Parathyroid adenoma (tissue), 2 donors: ENCODE results near the gene DIRAS1.

Experiments used
- H2AFZ ChIP-seq: fragments of 300-600 bp; sonication (generic); one replicate; pipeline ENCODE4 v1.7.0; 2017; ENCODE audit warnings: antibody characterized with exemption, mild to moderate bottlenecking
- H3K27ac ChIP-seq: fragments of 300-600 bp; sonication (generic); one replicate; pipeline ENCODE4 v1.7.0; 2017
- H3K27me3 ChIP-seq: fragments of 300-600 bp; sonication (generic); one replicate; pipeline ENCODE4 v1.7.0; 2017; ENCODE audit warnings: low read length; ENCODE audit not compliant: control insufficient read depth, insufficient read depth
- H3K36me3 ChIP-seq: fragments of 300-600 bp; sonication (generic); one replicate; pipeline ENCODE4 v1.7.0; 2017; ENCODE audit warnings: low read length; ENCODE audit not compliant: control insufficient read depth, insufficient read depth
- H3K4me1 ChIP-seq: fragments of 300-600 bp; sonication (generic); one replicate; pipeline ENCODE4 v1.7.0; 2017; ENCODE audit warnings: control low read depth
- H3K4me2 ChIP-seq: fragments of 300-600 bp; sonication (generic); one replicate; pipeline ENCODE4 v1.7.0; 2017; ENCODE audit warnings: low read length
- H3K4me3 ChIP-seq: fragments of 300-600 bp; sonication (generic); one replicate; pipeline ENCODE4 v1.7.0; 2017; ENCODE audit warnings: low read depth, low read length
- H3K79me2 ChIP-seq: fragments of 300-600 bp; sonication (generic); one replicate; pipeline ENCODE4 v1.7.0; 2017; ENCODE audit warnings: control low read depth
- H3K9ac ChIP-seq: fragments of 300-600 bp; sonication (generic); one replicate; pipeline ENCODE4 v1.7.0; 2017; ENCODE audit warnings: mild to moderate bottlenecking
- H3K9me3 ChIP-seq: fragments of 300-600 bp; sonication (generic); one replicate; pipeline ENCODE4 v1.7.0; 2017; ENCODE audit warnings: low read length; ENCODE audit not compliant: control insufficient read depth
- CTCF ChIP-seq: fragments of 300-600 bp; sonication (generic); IDR thresholded peaks from one replicate; pipeline ENCODE4 v1.7.0; 2017; ENCODE audit warnings: antibody characterized with exemption, mild to moderate bottlenecking
- donor health status: primary hyperparathyroidism.

Gene DIRAS1

GRCh38 chr19:2767688-2768087, 46.5 kb upstream of the DIRAS1 start:
- no peaks in the 10 kb centered on the region for H3K4me1 ChIP-seq
- H3K9ac ChIP-seq, result no peak overlapping the region
- no peak for TF ChIP-seq CTCF
- no peak overlapping the region for H3K4me2 ChIP-seq
- peaks cover 2% of the 10 kb centered on the region for H3K36me3 ChIP-seq
- no peak overlapping the region for H2AFZ ChIP-seq
- H3K9me3 ChIP-seq, result no peaks in the 10 kb centered on the region
- no peak overlapping the region for H3K4me3 ChIP-seq
- peaks cover 53% of the 10 kb centered on the region for H3K79me2 ChIP-seq
- H3K27me3 ChIP-seq, result no peaks in the 10 kb centered on the region
- no peak overlapping the region for H3K27ac ChIP-seq

GRCh38 chr19:2766594-2767372, 45.6 kb upstream of the DIRAS1 start:
- Histone ChIP-seq H2AFZ (no peak overlapping the region), H3K27ac (no peak overlapping the region), H3K36me3 (peaks cover 2% of the 10 kb centered on the region), H3K79me2 (peaks cover 45% of the 10 kb centered on the region), H3K9ac (no peak overlapping the region), H3K4me3 (no peak overlapping the region), H3K27me3 (no peaks in the 10 kb centered on the region), H3K9me3 (no peaks in the 10 kb centered on the region), H3K4me2 (no peak overlapping the region), H3K4me1 (no peaks in the 10 kb centered on the region)
- no peak for TF ChIP-seq CTCF

GRCh38 chr19:2765376-2765775, 44.2 kb upstream of the DIRAS1 start:
- Histone ChIP-seq H3K9me3 (no peaks in the 10 kb centered on the region), H3K4me3 (no peak overlapping the region), H3K27ac (no peak overlapping the region), H3K4me2 (no peak overlapping the region), H2AFZ (no peak overlapping the region), H3K36me3 (peaks cover 2% of the 10 kb centered on the region), H3K79me2 (peaks cover 31% of the 10 kb centered on the region), H3K9ac (no peak overlapping the region), H3K27me3 (no peaks in the 10 kb centered on the region), H3K4me1 (no peaks in the 10 kb centered on the region)
- no peak for TF ChIP-seq CTCF

- Histone ChIP-seq H3K4me3 (no peak overlapping the region), H2AFZ (no peak overlapping the region), H3K79me2 (peaks cover 27% of the 10 kb centered on the region), H3K9me3 (no peaks in the 10 kb centered on the region), H3K4me2 (no peak overlapping the region), H3K4me1 (no peaks in the 10 kb centered on the region), H3K27me3 (no peaks in the 10 kb centered on the region), H3K36me3 (peaks cover 2% of the 10 kb centered on the region), H3K27ac (no peak overlapping the region), H3K9ac (no peak overlapping the region)
- no peak for TF ChIP-seq CTCF
These were observed 43.8 kb upstream of the DIRAS1 start for GRCh38 chr19:2764945-2765344.

- no peaks in the 10 kb centered on the region for H3K4me1 ChIP-seq
- no peak for TF ChIP-seq CTCF
- no peak overlapping the region for H2AFZ ChIP-seq
- H3K4me2 ChIP-seq, result no peak overlapping the region
- H3K27ac ChIP-seq, result no peak overlapping the region
- H3K79me2 ChIP-seq, result peaks cover 18% of the 10 kb centered on the region
- peaks cover 2% of the 10 kb centered on the region for H3K36me3 ChIP-seq
- H3K27me3 ChIP-seq, result no peaks in the 10 kb centered on the region
- H3K9ac ChIP-seq, result no peak overlapping the region
- H3K9me3 ChIP-seq, result no peaks in the 10 kb centered on the region
- H3K4me3 ChIP-seq, result no peak overlapping the region
These were observed 42.5 kb upstream of the DIRAS1 start for GRCh38 chr19:2763687-2764086.
